GM21786 (cell line): Measurements from ENCODE around the gene JPH3.

Source experiments
- ATAC-seq: cut with Tn5 transposase; IDR thresholded peaks from one replicate; pipeline ENCODE4 v1.9.1; 2021; ENCODE audit not compliant: unreplicated experiment

The JPH3 gene

GRCh38 chr16:87598431-87598830 lies 3.9 kb upstream of the JPH3 start:
- no peak for ATAC-seq

- ATAC-seq, result no peak
These were observed 2.1 kb upstream of the JPH3 start for GRCh38 chr16:87600246-87600645.

- no peak for ATAC-seq
These were observed 817 bp upstream of the JPH3 start for GRCh38 chr16:87601401-87601981.

- no peak for ATAC-seq
These were observed 744 bp downstream of the JPH3 start for GRCh38 chr16:87602821-87603683.

- ATAC-seq, result no peak
These were observed 1.7 kb downstream of the JPH3 start for GRCh38 chr16:87603684-87604633.

- no peak for ATAC-seq
These were observed 2.4 kb downstream of the JPH3 start for GRCh38 chr16:87604634-87605111.

- ATAC-seq, result no peak
These were observed 4.9 kb downstream of the JPH3 start for GRCh38 chr16:87607223-87607622.

GRCh38 chr16:87607871-87608270 lies 5.6 kb downstream of the JPH3 start:
- ATAC-seq, result no peak

- no peak for ATAC-seq
These were observed 6.2 kb downstream of the JPH3 start for GRCh38 chr16:87608400-87608985.

GRCh38 chr16:87610026-87610425 lies 7.7 kb downstream of the JPH3 start:
- ATAC-seq, result no peak

GRCh38 chr16:87611456-87611855 lies 9.1 kb downstream of the JPH3 start:
- no peak for ATAC-seq

GRCh38 chr16:87613961-87614360 lies 11.7 kb downstream of the JPH3 start:
- ATAC-seq, result no peak

- ATAC-seq, result no peak
These were observed 13.3 kb downstream of the JPH3 start for GRCh38 chr16:87615621-87616041.

- no peak for ATAC-seq
These were observed 14.2 kb downstream of the JPH3 start for GRCh38 chr16:87616556-87616955.

GRCh38 chr16:87618216-87618615 lies 15.9 kb downstream of the JPH3 start:
- ATAC-seq, result no peak

GRCh38 chr16:87619360-87620200 lies 17.3 kb downstream of the JPH3 start:
- ATAC-seq, result no peak

GRCh38 chr16:87620201-87620495 lies 17.8 kb downstream of the JPH3 start:
- ATAC-seq, result no peak

GRCh38 chr16:87621550-87621829 lies 19.2 kb downstream of the JPH3 start:
- no peak for ATAC-seq

GRCh38 chr16:87621976-87622713 lies 19.8 kb downstream of the JPH3 start:
- no peak for ATAC-seq
